OCI-LY7 (cell line): Measurements from ENCODE around the gene ZFYVE26. TPM values are rescaled to one million over a fixed set of nuclear protein-coding genes. Genes with fewer than 3 reads are reported as not detected.

Source experiments
- BruUV-seq: library from RNA; stranded (reverse); fragments of 400-500 nt; replicated peaks from 2 replicates; lab custom pipeline; 2021; lab: Mats Ljungman, UMichigan
- CTCF ChIA-PET: fragments of 300-600 bp; sonication (Branson Sonifier 250); formaldehyde crosslinking; loops from one replicate; lab custom pipeline; 2022; ENCODE audit warnings: antibody characterized with exemption; ENCODE audit not compliant: unreplicated experiment; lab: Charles Lee
- POLR2A ChIA-PET: fragments of 300-600 bp; sonication (Branson Sonifier 250); formaldehyde crosslinking; loops from one replicate; lab custom pipeline; 2022; ENCODE audit warnings: antibody characterized with exemption; lab: Charles Lee
- DNase-seq: peaks from one replicate; pipeline ENCODE4 v3.0.0-alpha.2; 2015; ENCODE audit warnings: low spot score
- H2AFZ ChIP-seq: fragments of 200-600 bp; sonication (generic), shearing (Covaris generic); 2 replicates; pipeline ENCODE4 v1.6.1; 2014; ENCODE audit warnings: mild to moderate bottlenecking, antibody characterized with exemption, low read length, moderate library complexity
- H3K27ac ChIP-seq: fragments of 200-600 bp; sonication (generic); 2 replicates; pipeline ENCODE4 v1.5.1; 2014; ENCODE audit warnings: mixed run types, low read depth, mild to moderate bottlenecking, moderate library complexity, low read length, inconsistent platforms; ENCODE audit not compliant: poor library complexity, severe bottlenecking
- H3K36me3 ChIP-seq: fragments of 200-600 bp; sonication (generic); 2 replicates; pipeline ENCODE4 v1.6.1; 2014; ENCODE audit warnings: mild to moderate bottlenecking, antibody characterized with exemption, low read length, moderate library complexity, mixed read lengths; ENCODE audit not compliant: insufficient read depth
- H3K4me1 ChIP-seq: fragments of 200-600 bp; sonication (generic); 2 replicates; pipeline ENCODE4 v1.5.1; 2014; ENCODE audit warnings: mild to moderate bottlenecking, low read length; ENCODE audit not compliant: insufficient read depth, poor library complexity, severe bottlenecking
- H3K4me2 ChIP-seq: fragments of 200-600 bp; sonication (generic); 2 replicates; pipeline ENCODE4 v1.6.1; 2014; ENCODE audit warnings: mild to moderate bottlenecking, low read length
- H3K4me3 ChIP-seq: fragments of 200-600 bp; sonication (generic); 2 replicates; pipeline ENCODE4 v1.5.1; 2014; ENCODE audit warnings: mild to moderate bottlenecking, low read depth, low read length; ENCODE audit not compliant: poor library complexity, severe bottlenecking
- H3K79me2 ChIP-seq: fragments of 200-600 bp; sonication (generic); 2 replicates; pipeline ENCODE4 v1.6.1; 2016; ENCODE audit warnings: low read depth, mild to moderate bottlenecking, low read length, moderate library complexity, mixed read lengths; ENCODE audit not compliant: insufficient read depth
- H3K9me2 ChIP-seq: fragments of 200-600 bp; sonication (generic); 2 replicates; pipeline ENCODE4 v1.6.1; 2016; ENCODE audit warnings: mild to moderate bottlenecking, low read length, mixed read lengths; ENCODE audit not compliant: insufficient read depth
- H3K9me3 ChIP-seq: fragments of 200-600 bp; sonication (generic); 2 replicates; pipeline ENCODE4 v1.6.1; 2014; ENCODE audit warnings: mild to moderate bottlenecking, mixed run types, low read length, mixed read lengths
- H4K20me1 ChIP-seq: fragments of 200-600 bp; sonication (generic); 2 replicates; pipeline ENCODE4 v1.6.1; 2014; ENCODE audit warnings: mild to moderate bottlenecking, antibody characterized with exemption, low read length, moderate library complexity, mixed read lengths; ENCODE audit not compliant: insufficient read depth
- EZH2phosphoT487 ChIP-seq: fragments of 200-600 bp; sonication (generic); IDR thresholded peaks from 2 replicates; pipeline ENCODE4 v1.6.1; 2018; ENCODE audit warnings: low read depth, borderline replicate concordance, mild to moderate bottlenecking, mixed run types, antibody characterized with exemption, low read length, moderate library complexity, mixed read lengths
- intact Hi-C: fragments of 100-400 bp; cut with micrococcal nuclease; formaldehyde crosslinking; loops from one replicate; pipeline ENCODE4 v1.10.0; 2022; ENCODE audit not compliant: unreplicated experiment
- total RNA-seq, 2 experiments: library from RNA; depleted of rRNA in 1 of 2; stranded (reverse); fragments of >200 nt in 1 of 2; shearing (Covaris generic) in 1 of 2; gene quantifications; 2 replicates each; pipeline ENCODE4 v1.2.3, GENCODE V29; 2014 to 2022
- TF ChIP-seq, protein P1 (sequence below): fragments of 200-600 bp; sonication (generic); conservative IDR thresholded peaks from 2 replicates; pipeline ENCODE4 v1.5.1; 2014; ENCODE audit warnings: mild to moderate bottlenecking, antibody characterized with exemption, low read length, moderate library complexity, mixed read lengths

Gene ZFYVE26
- total RNA-seq, 2 experiments from 2014 or later, result 12.0 to 22.8 TPM

DNA sequence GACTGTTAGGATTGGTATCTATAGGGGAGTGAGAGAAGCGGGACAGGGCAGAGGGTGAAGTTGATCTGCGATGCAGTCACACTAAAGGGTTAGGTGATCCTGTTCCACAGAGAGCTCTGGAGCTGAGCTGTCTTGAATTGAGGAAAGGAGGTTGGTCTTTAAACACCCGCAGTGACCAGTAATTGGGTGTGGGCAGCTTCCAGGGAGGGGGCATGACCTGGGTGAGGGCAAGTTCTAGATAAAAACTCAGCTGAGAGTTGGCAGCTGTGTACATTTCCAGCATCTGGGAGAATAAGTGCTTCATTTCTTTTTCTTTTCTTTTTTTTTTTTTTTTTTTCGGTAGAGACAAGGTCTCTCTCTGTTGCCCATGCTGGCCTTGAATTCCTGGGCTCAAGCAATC is 79.6 kb downstream of the ZFYVE26 start:
- no peaks in the 10 kb centered on the region for H3K36me3 ChIP-seq
- no peaks in the 10 kb centered on the region for H3K79me2 ChIP-seq
- H3K9me3 ChIP-seq, result no peaks in the 10 kb centered on the region
- H3K9me2 ChIP-seq, result no peaks in the 10 kb centered on the region
- H3K4me1 ChIP-seq, result no peaks in the 10 kb centered on the region
- H4K20me1 ChIP-seq, result no peaks in the 10 kb centered on the region
- BruUV-seq, result no TSS peak
- intact Hi-C loops, result no loop called here
- no peak overlapping the region for H3K27ac ChIP-seq
- H3K4me3 ChIP-seq, result no peak overlapping the region
- POLR2A ChIA-PET, result no interaction called here
- no peak overlapping the region for H3K4me2 ChIP-seq
- TF ChIP-seq, protein P1, sequence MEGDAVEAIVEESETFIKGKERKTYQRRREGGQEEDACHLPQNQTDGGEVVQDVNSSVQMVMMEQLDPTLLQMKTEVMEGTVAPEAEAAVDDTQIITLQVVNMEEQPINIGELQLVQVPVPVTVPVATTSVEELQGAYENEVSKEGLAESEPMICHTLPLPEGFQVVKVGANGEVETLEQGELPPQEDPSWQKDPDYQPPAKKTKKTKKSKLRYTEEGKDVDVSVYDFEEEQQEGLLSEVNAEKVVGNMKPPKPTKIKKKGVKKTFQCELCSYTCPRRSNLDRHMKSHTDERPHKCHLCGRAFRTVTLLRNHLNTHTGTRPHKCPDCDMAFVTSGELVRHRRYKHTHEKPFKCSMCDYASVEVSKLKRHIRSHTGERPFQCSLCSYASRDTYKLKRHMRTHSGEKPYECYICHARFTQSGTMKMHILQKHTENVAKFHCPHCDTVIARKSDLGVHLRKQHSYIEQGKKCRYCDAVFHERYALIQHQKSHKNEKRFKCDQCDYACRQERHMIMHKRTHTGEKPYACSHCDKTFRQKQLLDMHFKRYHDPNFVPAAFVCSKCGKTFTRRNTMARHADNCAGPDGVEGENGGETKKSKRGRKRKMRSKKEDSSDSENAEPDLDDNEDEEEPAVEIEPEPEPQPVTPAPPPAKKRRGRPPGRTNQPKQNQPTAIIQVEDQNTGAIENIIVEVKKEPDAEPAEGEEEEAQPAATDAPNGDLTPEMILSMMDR, result no peak
- no peak for TF ChIP-seq EZH2phosphoT487
- DNase-seq, result no peak
- no peak overlapping the region for H2AFZ ChIP-seq
- CTCF ChIA-PET, result no interaction called here

DNA sequence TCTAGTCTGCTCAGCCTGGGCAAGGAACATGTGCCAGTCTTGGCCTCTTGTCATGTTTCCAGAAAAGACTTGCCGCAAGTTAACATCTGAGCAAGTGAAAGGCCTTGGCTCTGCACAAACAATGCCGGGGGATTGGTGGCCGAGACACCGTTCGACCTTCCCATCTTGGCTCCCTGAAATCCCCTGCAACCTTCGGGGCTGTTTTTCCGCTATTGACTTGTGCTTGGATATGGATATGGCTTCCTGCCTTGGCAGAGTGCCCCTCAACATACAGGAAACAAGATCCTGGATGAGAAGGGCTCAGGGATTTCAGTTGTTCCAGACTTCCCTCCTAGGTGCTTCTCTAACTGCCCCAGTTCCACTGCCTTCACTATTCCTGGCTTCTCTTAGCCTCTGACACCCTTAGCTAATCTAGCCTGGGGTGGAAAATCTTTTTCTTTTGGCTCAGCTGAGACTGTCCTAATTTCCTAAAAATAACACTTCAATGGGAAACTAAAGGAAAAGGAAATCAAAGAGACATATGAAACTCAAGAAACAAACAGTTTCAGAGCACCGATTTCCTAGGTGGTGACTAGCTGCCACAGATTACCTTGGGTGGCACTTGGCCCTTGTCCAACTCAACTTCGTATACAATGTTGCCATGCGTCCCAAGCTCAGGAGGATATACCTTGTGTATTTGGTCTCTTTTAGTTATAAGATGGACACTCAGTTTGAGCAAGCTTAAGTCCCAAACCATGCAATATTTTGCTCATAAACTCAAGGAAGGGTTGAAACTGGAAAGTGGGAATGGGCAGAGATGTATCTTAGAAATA is 80.8 kb downstream of the ZFYVE26 start:
- no peak overlapping the region for H2AFZ ChIP-seq
- H3K79me2 ChIP-seq, result no peaks in the 10 kb centered on the region
- H3K4me1 ChIP-seq, result no peaks in the 10 kb centered on the region
- intact Hi-C loops, result no loop called here
- TF ChIP-seq, protein P1, result no peak
- TF ChIP-seq EZH2phosphoT487, result no peak
- no peak overlapping the region for H3K27ac ChIP-seq
- H3K4me3 ChIP-seq, result no peak overlapping the region
- no TSS peak for BruUV-seq
- no peak overlapping the region for H3K4me2 ChIP-seq
- no peaks in the 10 kb centered on the region for H3K9me2 ChIP-seq
- no peaks in the 10 kb centered on the region for H3K9me3 ChIP-seq
- ChIA-PET POLR2A (interaction anchor here (0.6 to 1.0 kb wide), 2 partner anchors 11 kb away, joined by 3 to 6 read pairs; no protein-coding TSS in a partner anchor), CTCF (no interaction called here)
- H3K36me3 ChIP-seq, result no peaks in the 10 kb centered on the region
- no peaks in the 10 kb centered on the region for H4K20me1 ChIP-seq
- no peak for DNase-seq

DNA sequence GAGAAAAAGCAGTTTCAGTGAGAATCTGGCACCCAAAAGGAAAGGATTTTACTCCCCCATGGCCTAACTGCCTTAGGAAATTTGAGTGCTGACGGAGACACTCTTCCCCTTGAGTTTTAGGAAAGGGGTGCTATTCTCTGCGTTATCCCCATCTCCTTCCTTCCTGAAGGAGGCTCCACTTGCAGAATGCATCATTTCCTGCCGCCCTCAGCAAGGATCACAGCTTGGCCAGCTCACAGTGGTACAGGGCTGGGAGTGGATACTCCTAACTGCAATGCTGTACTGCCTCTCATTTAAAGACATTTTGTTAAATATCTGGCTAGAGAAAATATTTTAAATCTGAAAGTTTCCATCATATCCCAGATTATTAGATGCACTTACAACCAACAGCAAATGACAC is 81.7 kb downstream of the ZFYVE26 start:
- ChIA-PET CTCF (no interaction called here), POLR2A (interaction anchor here (1.0 kb wide), 1 partner anchor 12 kb away, joined by 3 read pairs; no protein-coding TSS in a partner anchor)
- H3K9me2 ChIP-seq, result no peaks in the 10 kb centered on the region
- H4K20me1 ChIP-seq, result no peaks in the 10 kb centered on the region
- TF ChIP-seq EZH2phosphoT487, result no peak
- TF ChIP-seq, protein P1, result no peak
- H3K4me3 ChIP-seq, result no peak overlapping the region
- H3K4me1 ChIP-seq, result no peaks in the 10 kb centered on the region
- H3K27ac ChIP-seq, result no peak overlapping the region
- no peak overlapping the region for H2AFZ ChIP-seq
- no TSS peak for BruUV-seq
- no peaks in the 10 kb centered on the region for H3K9me3 ChIP-seq
- H3K4me2 ChIP-seq, result no peak overlapping the region
- intact Hi-C loops, result no loop called here
- H3K79me2 ChIP-seq, result no peaks in the 10 kb centered on the region
- no peak for DNase-seq
- H3K36me3 ChIP-seq, result no peaks in the 10 kb centered on the region
